Cerebellar cortex (tissue), 1 donor: Measurements from ENCODE around the gene RERE.
"Not testable (repeated sequence)": the region's sequence is repeated elsewhere in the genome, so short reads cannot be mapped to it uniquely, and the experiment has no call there.

ENCODE experiments used
- DNase-seq: peaks from one replicate; pipeline ENCODE4 v3.0.0-alpha.2; 2015; ENCODE audit warnings: low spot score

The RERE gene

GRCh38 chr1:8716238-8716637 lies 101.2 kb downstream of the RERE start:
- DNase-seq = no peak

- no peak for DNase-seq
Measured at GRCh38 chr1:8714173-8714572, 103.3 kb downstream of the RERE start.

GRCh38 chr1:8712413-8713231 lies 104.8 kb downstream of the RERE start:
- no peak for DNase-seq

- DNase-seq = no peak
Measured at GRCh38 chr1:8711873-8712412, 105.5 kb downstream of the RERE start.

GRCh38 chr1:8711151-8711550 lies 106.3 kb downstream of the RERE start:
- DNase-seq = no peak

- DNase-seq = no peak
Measured at GRCh38 chr1:8708259-8708658, 109.2 kb downstream of the RERE start.

GRCh38 chr1:8706995-8707396 lies 110.4 kb downstream of the RERE start:
- DNase-seq = no peak

- no peak for DNase-seq
Measured at GRCh38 chr1:8706291-8706690, 111.1 kb downstream of the RERE start.

- no peak for DNase-seq
Measured at GRCh38 chr1:8704866-8705506, 112.5 kb downstream of the RERE start.

- peak; percentile 89 for DNase-seq
Measured at GRCh38 chr1:8702850-8703810, 114.3 kb downstream of the RERE start.

GRCh38 chr1:8702472-8702849 lies 115.0 kb downstream of the RERE start:
- no peak for DNase-seq

GRCh38 chr1:8701794-8702471 lies 115.5 kb downstream of the RERE start:
- DNase-seq = no peak

GRCh38 chr1:8699679-8700078 lies 117.8 kb downstream of the RERE start:
- DNase-seq = no peak

- DNase-seq = no peak
Measured at GRCh38 chr1:8698937-8699447, 118.4 kb downstream of the RERE start.

GRCh38 chr1:8698012-8698630 lies 119.3 kb downstream of the RERE start:
- no peak for DNase-seq

- DNase-seq = not testable (repeated sequence)
Measured at GRCh38 chr1:8695442-8695841, 122.0 kb downstream of the RERE start.

- DNase-seq = no peak
Measured at GRCh38 chr1:8693107-8693506, 124.3 kb downstream of the RERE start.

GRCh38 chr1:8691662-8692061 lies 125.8 kb downstream of the RERE start:
- DNase-seq = no peak

GRCh38 chr1:8690253-8690525 lies 127.3 kb downstream of the RERE start:
- DNase-seq = no peak

- DNase-seq = no peak
Measured at GRCh38 chr1:8689431-8690252, 127.8 kb downstream of the RERE start.
